Activated CD8-positive, alpha-beta memory T cell treated with anti-CD3 and anti-CD28 coated beads, Interleukin-2, amount 50 U/mL, for 1 hour (primary cell): Measurements from ENCODE around the gene TIMP4.
A peak's percentile ranks its signal among the peaks of the same experiment; 100 is the strongest.

ENCODE experiments used
- DNase-seq: peaks from one replicate; pipeline ENCODE4 v3.0.0-alpha.2; 2020; ENCODE audit errors: extremely low read depth

Gene TIMP4

GRCh38 chr3:12147049-12147780 lies 11.5 kb downstream of the TIMP4 start:
- no peak for DNase-seq

- no peak for DNase-seq
These were observed 14.7 kb downstream of the TIMP4 start for GRCh38 chr3:12143949-12144504.

GRCh38 chr3:12142476-12142875 lies 16.2 kb downstream of the TIMP4 start:
- no peak for DNase-seq

GRCh38 chr3:12141350-12141749 lies 17.4 kb downstream of the TIMP4 start:
- no peak for DNase-seq

GRCh38 chr3:12139111-12139511 lies 19.6 kb downstream of the TIMP4 start:
- no peak for DNase-seq

- no peak for DNase-seq
These were observed 20.7 kb downstream of the TIMP4 start for GRCh38 chr3:12138044-12138443.

- DNase-seq, result no peak
These were observed 22.3 kb downstream of the TIMP4 start for GRCh38 chr3:12136371-12136770.

GRCh38 chr3:12135029-12135657 lies 23.6 kb downstream of the TIMP4 start:
- DNase-seq, result peak; percentile 2

- DNase-seq, result no peak
These were observed 25.8 kb downstream of the TIMP4 start for GRCh38 chr3:12132881-12133280.

GRCh38 chr3:12131351-12132090 lies 27.2 kb downstream of the TIMP4 start:
- DNase-seq, result no peak

GRCh38 chr3:12127391-12127790 lies 31.3 kb downstream of the TIMP4 start:
- DNase-seq, result no peak

GRCh38 chr3:12125772-12126171 lies 32.9 kb downstream of the TIMP4 start:
- DNase-seq, result no peak

- DNase-seq, result no peak
These were observed 37.2 kb downstream of the TIMP4 start for GRCh38 chr3:12121466-12121865.

- DNase-seq, result no peak
These were observed 38.2 kb downstream of the TIMP4 start for GRCh38 chr3:12120374-12121140.

- DNase-seq, result no peak
These were observed 41.2 kb downstream of the TIMP4 start for GRCh38 chr3:12117473-12117872.

GRCh38 chr3:12116870-12117269 lies 41.8 kb downstream of the TIMP4 start:
- no peak for DNase-seq

GRCh38 chr3:12115849-12116248 lies 42.9 kb downstream of the TIMP4 start:
- no peak for DNase-seq

- DNase-seq, result no peak
These were observed 43.6 kb downstream of the TIMP4 start for GRCh38 chr3:12115104-12115503.

GRCh38 chr3:12114251-12114650 lies 44.5 kb downstream of the TIMP4 start:
- no peak for DNase-seq

GRCh38 chr3:12107071-12107713 lies 51.5 kb downstream of the TIMP4 start:
- DNase-seq, result no peak
